Right lobe of liver (tissue), 6 donors: ENCODE measurements around the gene GALR1. TPM values are rescaled to one million over a fixed set of nuclear protein-coding genes. Genes with fewer than 3 reads are reported as not detected.

Experiments used
- ATAC-seq, 4 donors: fragments of 200-7000 bp; cut with Tn5 transposase; one replicate each; pipeline ENCODE4 v1.9.1; 2020; ENCODE audit warnings: mild to moderate bottlenecking in 4 of 4, moderate library complexity in 4 of 4
- DNase-seq, 3 donors: peaks; one replicate each; pipeline ENCODE4 v3.0.0-alpha.2; 2020
- H3K27ac ChIP-seq, 3 donors: fragments of 200-600 bp; one replicate each; pipeline ENCODE4 v1.8.0; 2022
- H3K27me3 ChIP-seq, 2 donors: fragments of 200-600 bp; one replicate each; pipeline ENCODE4 v1.8.0; 2022
- H3K36me3 ChIP-seq, 4 donors: fragments of 200-600 bp; sonication (generic) in 1 of 4; one replicate each; pipeline versions ENCODE4 v1.5.1 to v1.8.0; 2017 to 2022; ENCODE audit warnings: control low read depth in 1 of 4
- H3K4me1 ChIP-seq, 4 donors: fragments of 200-600 bp; sonication (generic) in 1 of 4; one replicate each; pipeline versions ENCODE4 v1.5.1 to v1.8.0; 2017 to 2022; ENCODE audit warnings: control low read depth in 1 of 4
- H3K4me3 ChIP-seq, 3 donors: fragments of 200-600 bp; one replicate each; pipeline ENCODE4 v1.8.0; 2022
- H3K9me3 ChIP-seq, 4 donors: fragments of 200-600 bp; sonication (generic) in 1 of 4; one replicate each; pipeline versions ENCODE4 v1.5.1 to v1.8.0; 2017 to 2022; ENCODE audit warnings: control low read depth in 1 of 4
- CTCF ChIP-seq, 4 donors: fragments of 200-600 bp in 3 of 4; fragments of 450-650 bp in 1 of 4; IDR thresholded peaks; one replicate each; pipeline versions ENCODE4 v1.5.1 to v1.8.0; 2016 to 2022; ENCODE audit warnings: antibody characterized with exemption in 4 of 4, mild to moderate bottlenecking in 2 of 4
- POLR2A ChIP-seq: fragments of 450-650 bp; IDR thresholded peaks from one replicate; pipeline ENCODE4 v1.6.1; 2017; ENCODE audit warnings: antibody characterized with exemption, mild to moderate bottlenecking
- WGBS: methylation state at CpG from one replicate; pipeline ENCODE4 v1.1.6; 2018; ENCODE audit warnings: low coverage, low lambda C conversion rate; ENCODE audit not compliant: insufficient coverage; ENCODE audit errors: missing lambda C conversion rate; 5-methylcytosine and 5-hydroxymethylcytosine counted together
- intact Hi-C, 2 donors: fragments of 100-400 bp; cut with DNase I; formaldehyde crosslinking; loops; one replicate each; pipeline versions ENCODE4 v1.11.2 to v1.14.1; 2022
- total RNA-seq, 6 experiments: library from RNA; depleted of rRNA in 2 of 6; stranded (reverse); fragments of >200 nt in 2 of 6; fragmentation: NEBNext Ultra II Directional in 3 of 6; extraction: Animal tissue kit (Norgen Biotek cat#: 25700) in 3 of 6; gene quantifications; one replicate each; pipeline versions ENCODE4 v1.1.0 to v1.2.4, GENCODE V29; 2016 to 2023
- donor health status: DM: no; HTN: yes; CAD: no.
- donor health status: DM: no; HTN: no; CAD: no.
- donor health status: DM: no; HTN: no; CAD: no.
- donor health status: DM: no; HTN: yes; CAD: no.
- donor health status: DM: no; HTN: yes; CAD: no.

GALR1 gene
- total RNA-seq, 6 experiments from 2014 or later = 0.05 TPM; not detected in 5

- no peak overlapping the region for H3K4me3 ChIP-seq
- intact Hi-C loops = no loop called here
- H3K36me3 ChIP-seq = no peaks in the 10 kb centered on the region
- no peak for DNase-seq
- H3K27ac ChIP-seq = no peak overlapping the region
- no peaks in the 10 kb centered on the region for H3K9me3 ChIP-seq
- H3K4me1 ChIP-seq = no peaks in the 10 kb centered on the region
- ATAC-seq = no peak
- no peaks in the 10 kb centered on the region for H3K27me3 ChIP-seq
- TF ChIP-seq POLR2A = no peak
- no peak for TF ChIP-seq CTCF (IDR thresholded peaks at IDR 0.05)
- WGBS = 71% methylated on average over 10 of the region's 12 CpGs
These were observed 74.1 kb downstream of the GALR1 start for GRCh38 chr18:77323640-77324299.

Other genes with a start within 250 kb of the GALR1 start
- 10 to 100 TPM; 24.0 to 40.8 (median 27.6) TPM for gene MBP, start 117.1 kb upstream of the GALR1 start, total RNA-seq